Raji (cell line): ENCODE measurements around the gene NXPE2.

Experiments
- POLR2A ChIP-seq: IDR thresholded peaks from 2 replicates; pipeline ENCODE4 v1.6.1; 2011; ENCODE audit warnings: low read depth, low read length, control low read depth; ENCODE audit not compliant: insufficient read depth

Gene NXPE2

DNA sequence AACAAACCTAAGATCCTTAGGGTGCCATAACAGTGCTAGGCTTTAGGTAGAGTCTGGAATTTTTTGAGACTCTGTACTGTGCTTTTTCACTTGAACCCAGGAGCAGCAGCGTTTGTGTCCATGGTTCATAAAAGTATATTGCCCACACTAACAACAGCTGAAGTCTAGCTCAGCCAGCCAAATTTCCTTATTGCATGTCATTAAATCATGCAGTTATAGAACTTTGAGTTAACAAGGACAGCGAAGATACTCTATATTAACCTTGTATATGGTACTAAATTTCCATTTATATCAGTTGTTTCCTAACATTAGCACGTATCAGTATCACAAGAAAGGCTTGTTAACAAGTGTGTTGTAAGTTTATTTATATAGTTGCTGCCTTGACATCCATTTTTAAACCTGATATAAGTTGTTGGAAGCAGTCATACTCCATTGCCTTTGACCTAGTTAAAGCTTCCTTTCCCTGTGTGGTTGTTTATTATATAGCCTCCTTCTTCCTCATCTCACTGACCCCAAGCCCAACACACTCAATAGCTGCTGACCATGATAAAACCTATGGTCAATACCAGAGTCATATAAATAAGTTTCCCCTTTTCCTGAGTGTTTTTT lies 46.7 kb downstream of the NXPE2 start:
- no peak for TF ChIP-seq POLR2A

- no peak for TF ChIP-seq POLR2A
Measured at GRCh38 chr11:114725623-114726022, 47.3 kb downstream of the NXPE2 start.

DNA sequence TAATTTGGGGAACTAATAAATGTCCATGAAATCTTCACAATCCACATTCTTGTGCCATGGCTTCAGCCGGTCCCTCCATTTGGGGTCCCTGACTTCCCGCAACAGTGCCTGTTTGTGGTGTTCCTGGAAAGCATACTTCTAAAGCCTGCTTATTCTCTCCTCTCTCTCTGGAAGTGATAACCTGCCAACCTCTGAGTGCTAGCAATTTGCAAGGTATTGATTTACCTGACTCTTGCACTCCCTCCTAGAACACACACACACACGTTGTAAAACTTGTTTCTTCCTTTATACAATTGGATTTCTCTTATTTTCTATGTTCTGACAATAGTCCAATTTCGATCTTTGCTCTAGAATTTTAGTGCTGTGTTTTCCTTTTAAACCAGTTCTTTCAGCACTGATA lies 58.5 kb downstream of the NXPE2 start:
- no peak for TF ChIP-seq POLR2A

GRCh38 chr11:114738954-114739353 lies 60.6 kb downstream of the NXPE2 start:
- no peak for TF ChIP-seq POLR2A

DNA sequence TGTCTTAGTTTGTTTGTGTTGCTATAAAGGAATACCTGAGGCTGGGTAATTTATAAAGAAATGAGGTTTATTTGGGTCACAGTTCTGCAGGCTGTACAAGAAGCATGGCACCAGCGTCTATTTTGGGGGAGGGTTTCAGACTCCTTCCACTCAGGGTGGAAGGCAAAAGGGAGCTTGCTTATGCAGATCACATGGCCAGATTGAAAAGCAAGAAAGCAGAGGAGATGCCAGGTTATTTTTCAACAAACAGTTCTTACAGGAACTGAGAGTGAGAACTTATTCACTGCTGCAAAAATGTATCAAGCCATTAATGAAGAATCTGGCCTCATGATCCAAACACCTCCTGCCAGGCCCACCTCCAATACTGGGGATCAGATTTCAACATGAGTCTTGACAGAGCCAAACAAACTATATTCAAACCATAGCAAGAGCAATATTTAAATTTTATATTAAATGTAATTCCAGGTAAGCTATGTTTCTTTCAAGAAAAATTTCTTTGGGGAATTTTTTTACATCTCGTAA lies 66.9 kb downstream of the NXPE2 start:
- TF ChIP-seq POLR2A, result no peak

- no peak for TF ChIP-seq POLR2A
Measured at GRCh38 chr11:114746013-114746412, 67.7 kb downstream of the NXPE2 start.
